Stomach (tissue), 4 donors: Measurements from ENCODE around the gene COPE.

Source experiments
- EP300 ChIP-seq: sonication (generic); formaldehyde crosslinking; IDR thresholded peaks from one replicate; pipeline ENCODE4 v1.6.1; 2017; ENCODE audit warnings: antibody characterized with exemption
- POLR2A ChIP-seq, 4 donors: fragments of 450-650 bp; IDR thresholded peaks; one replicate each; pipeline ENCODE4 v1.6.1; 2016; ENCODE audit warnings: antibody characterized with exemption in 4 of 4, control low read depth in 2 of 4, mild to moderate bottlenecking in 1 of 4, moderate library complexity in 1 of 4
- POLR2AphosphoS5 ChIP-seq, 3 donors: sonication (generic); formaldehyde crosslinking; IDR thresholded peaks; one replicate each; pipeline ENCODE4 v1.6.1; 2016; ENCODE audit warnings: antibody characterized with exemption in 3 of 3
- TF ChIP-seq, protein P1 (sequence below), 7 experiments: fragments of 450-650 bp in 4 of 7; fragments of 200-600 bp in 3 of 7; sonication (generic) in 3 of 7; IDR thresholded peaks; one replicate each; pipeline ENCODE4 v1.5.1; 2016 to 2019; ENCODE audit warnings: antibody characterized with exemption in 7 of 7, control low read depth in 2 of 7, mild to moderate bottlenecking in 1 of 7

DNA sequence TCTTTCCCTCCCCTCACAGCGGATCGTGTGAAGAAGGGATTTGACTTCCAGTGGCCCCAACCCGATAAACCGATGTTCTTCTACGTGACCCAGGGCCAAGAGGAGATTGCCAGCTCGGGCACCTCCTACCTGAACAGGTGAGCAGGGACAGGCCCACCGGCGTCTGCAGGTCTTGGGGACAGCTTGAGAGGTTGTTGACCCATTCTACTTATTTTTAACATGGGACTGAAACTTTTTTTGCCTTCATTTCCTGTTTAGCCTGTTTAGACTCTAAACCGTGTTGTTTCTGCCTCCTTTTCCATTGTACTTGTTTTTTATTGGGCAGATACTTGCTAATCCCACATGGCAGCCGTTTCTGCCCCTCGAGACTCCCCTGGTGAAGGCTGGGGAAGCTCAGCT, 58.9 kb downstream of the COPE start:
- TF ChIP-seq, protein P1, sequence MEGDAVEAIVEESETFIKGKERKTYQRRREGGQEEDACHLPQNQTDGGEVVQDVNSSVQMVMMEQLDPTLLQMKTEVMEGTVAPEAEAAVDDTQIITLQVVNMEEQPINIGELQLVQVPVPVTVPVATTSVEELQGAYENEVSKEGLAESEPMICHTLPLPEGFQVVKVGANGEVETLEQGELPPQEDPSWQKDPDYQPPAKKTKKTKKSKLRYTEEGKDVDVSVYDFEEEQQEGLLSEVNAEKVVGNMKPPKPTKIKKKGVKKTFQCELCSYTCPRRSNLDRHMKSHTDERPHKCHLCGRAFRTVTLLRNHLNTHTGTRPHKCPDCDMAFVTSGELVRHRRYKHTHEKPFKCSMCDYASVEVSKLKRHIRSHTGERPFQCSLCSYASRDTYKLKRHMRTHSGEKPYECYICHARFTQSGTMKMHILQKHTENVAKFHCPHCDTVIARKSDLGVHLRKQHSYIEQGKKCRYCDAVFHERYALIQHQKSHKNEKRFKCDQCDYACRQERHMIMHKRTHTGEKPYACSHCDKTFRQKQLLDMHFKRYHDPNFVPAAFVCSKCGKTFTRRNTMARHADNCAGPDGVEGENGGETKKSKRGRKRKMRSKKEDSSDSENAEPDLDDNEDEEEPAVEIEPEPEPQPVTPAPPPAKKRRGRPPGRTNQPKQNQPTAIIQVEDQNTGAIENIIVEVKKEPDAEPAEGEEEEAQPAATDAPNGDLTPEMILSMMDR (IDR thresholded peaks at IDR 0.05), result no peak
- TF ChIP-seq POLR2AphosphoS5 (IDR thresholded peaks at IDR 0.05), result no peak
- TF ChIP-seq EP300, result no peak
- no peak for TF ChIP-seq POLR2A (IDR thresholded peaks at IDR 0.05)
